Vagina (tissue), 2 donors: ENCODE measurements around the gene ZNF629.

ENCODE experiments used
- POLR2A ChIP-seq, 2 donors: fragments of 450-650 bp; IDR thresholded peaks; one replicate each; pipeline ENCODE4 v1.6.1; 2017; ENCODE audit warnings: antibody characterized with exemption in 2 of 2, mild to moderate bottlenecking in 2 of 2, moderate library complexity in 2 of 2
- POLR2AphosphoS5 ChIP-seq, 2 donors: sonication (generic); formaldehyde crosslinking; IDR thresholded peaks; one replicate each; pipeline ENCODE4 v1.9.0; 2017; ENCODE audit warnings: antibody characterized with exemption in 2 of 2, mild to moderate bottlenecking in 2 of 2, low read depth in 1 of 2; ENCODE audit not compliant: insufficient read depth in 1 of 2
- TF ChIP-seq, protein P1 (sequence below), 3 experiments: fragments of 450-650 bp in 2 of 3; fragments of 200-600 bp in 1 of 3; sonication (generic) in 1 of 3; IDR thresholded peaks; one replicate each; pipeline ENCODE4 v1.5.1; 2017 to 2019; ENCODE audit warnings: antibody characterized with exemption in 3 of 3, mild to moderate bottlenecking in 2 of 3, moderate library complexity in 2 of 3

DNA sequence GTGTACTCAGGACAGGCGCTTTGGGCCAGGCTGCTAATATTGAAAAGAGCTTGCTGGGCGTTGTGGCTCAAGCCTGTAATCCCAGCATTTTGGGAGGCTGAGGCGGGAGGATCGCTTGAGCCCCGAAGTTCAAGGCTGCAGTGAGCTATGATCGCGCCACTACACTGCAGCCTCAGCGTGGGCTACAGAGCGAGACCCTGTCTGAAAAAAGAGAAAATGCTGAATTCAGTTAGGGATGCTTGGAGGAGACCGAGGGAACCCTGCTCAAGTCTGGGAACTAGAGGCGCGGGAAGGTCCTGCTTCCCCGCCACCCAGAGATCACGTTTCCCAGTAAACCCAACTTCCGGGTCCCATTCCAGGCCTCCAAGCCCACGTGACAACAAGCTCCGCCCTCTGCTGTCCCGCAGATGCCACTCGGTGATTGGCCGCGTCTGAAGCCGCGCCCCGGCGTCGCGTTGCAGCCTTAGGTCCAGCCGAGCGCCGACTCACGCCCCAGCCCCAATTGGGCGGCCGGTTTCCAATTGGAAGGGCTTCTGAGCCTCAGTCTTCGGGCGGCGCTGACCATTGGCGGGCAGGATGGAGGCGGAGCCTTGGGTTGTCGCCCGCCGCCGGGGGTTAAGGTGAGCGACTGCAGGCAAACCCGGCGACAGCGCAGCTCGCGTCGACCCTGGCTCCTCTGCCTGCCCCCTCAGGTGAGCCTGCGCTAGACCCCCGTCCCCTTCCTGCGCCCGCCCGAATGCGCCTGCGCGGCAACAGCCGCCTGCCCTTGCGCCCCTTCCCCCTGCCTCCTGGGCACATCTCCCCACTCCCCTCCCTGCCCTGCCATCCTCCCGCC is 39.0 kb downstream of the ZNF629 start, which contains the start of gene PHKG2:
- TF ChIP-seq POLR2A (IDR thresholded peaks at IDR 0.05) (no peak), POLR2AphosphoS5 (IDR thresholded peaks at IDR 0.05; ENCODE audit: insufficient read depth in 1 of 2, low read depth in 1 of 2) (peak; percentile 82 to 96)
- TF ChIP-seq, protein P1, sequence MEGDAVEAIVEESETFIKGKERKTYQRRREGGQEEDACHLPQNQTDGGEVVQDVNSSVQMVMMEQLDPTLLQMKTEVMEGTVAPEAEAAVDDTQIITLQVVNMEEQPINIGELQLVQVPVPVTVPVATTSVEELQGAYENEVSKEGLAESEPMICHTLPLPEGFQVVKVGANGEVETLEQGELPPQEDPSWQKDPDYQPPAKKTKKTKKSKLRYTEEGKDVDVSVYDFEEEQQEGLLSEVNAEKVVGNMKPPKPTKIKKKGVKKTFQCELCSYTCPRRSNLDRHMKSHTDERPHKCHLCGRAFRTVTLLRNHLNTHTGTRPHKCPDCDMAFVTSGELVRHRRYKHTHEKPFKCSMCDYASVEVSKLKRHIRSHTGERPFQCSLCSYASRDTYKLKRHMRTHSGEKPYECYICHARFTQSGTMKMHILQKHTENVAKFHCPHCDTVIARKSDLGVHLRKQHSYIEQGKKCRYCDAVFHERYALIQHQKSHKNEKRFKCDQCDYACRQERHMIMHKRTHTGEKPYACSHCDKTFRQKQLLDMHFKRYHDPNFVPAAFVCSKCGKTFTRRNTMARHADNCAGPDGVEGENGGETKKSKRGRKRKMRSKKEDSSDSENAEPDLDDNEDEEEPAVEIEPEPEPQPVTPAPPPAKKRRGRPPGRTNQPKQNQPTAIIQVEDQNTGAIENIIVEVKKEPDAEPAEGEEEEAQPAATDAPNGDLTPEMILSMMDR (IDR thresholded peaks at IDR 0.05) = peak in 1 of 3 experiments; percentile 13
